ENCODE measurements around the gene HOOK1. TPM values are rescaled to one million over a fixed set of nuclear protein-coding genes. Genes with fewer than 3 reads are reported as not detected.

The HOOK1 gene
- total and polyA plus RNA-seq, 8 donors = 1.8 to 41.9 (median 7.1) TPM

DNA sequence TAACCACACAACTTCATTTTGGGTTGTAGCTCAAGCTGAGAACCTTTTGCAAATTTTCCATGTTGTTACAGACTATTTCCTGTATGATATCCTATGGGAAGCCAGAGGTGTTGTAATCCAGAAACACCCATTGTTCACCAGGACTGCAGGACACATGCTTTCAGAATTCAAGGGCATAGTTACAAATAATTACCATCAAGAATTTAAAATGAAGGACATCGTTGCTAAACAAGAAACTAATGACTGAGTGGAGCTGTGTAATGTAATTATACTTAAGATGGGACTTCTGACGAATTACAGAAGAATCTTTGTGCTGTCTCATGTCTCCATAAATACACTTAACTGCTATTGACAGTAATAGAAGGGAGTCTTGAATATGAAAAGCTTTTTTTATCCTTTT, 47.6 kb upstream of the HOOK1 start:
- Histone ChIP-seq H3K4me3 (no peak overlapping the region), H3K36me3 (no peaks in the 10 kb centered on the region), H3K9me3 (no peaks in the 10 kb centered on the region), H3K27ac (no peak overlapping the region), H3K4me1 (peaks cover 6 to 19% (median 9%) of the 10 kb centered on the region in 4 donors), H3K27me3 (no peaks in the 10 kb centered on the region)
- TF ChIP-seq, protein P1, sequence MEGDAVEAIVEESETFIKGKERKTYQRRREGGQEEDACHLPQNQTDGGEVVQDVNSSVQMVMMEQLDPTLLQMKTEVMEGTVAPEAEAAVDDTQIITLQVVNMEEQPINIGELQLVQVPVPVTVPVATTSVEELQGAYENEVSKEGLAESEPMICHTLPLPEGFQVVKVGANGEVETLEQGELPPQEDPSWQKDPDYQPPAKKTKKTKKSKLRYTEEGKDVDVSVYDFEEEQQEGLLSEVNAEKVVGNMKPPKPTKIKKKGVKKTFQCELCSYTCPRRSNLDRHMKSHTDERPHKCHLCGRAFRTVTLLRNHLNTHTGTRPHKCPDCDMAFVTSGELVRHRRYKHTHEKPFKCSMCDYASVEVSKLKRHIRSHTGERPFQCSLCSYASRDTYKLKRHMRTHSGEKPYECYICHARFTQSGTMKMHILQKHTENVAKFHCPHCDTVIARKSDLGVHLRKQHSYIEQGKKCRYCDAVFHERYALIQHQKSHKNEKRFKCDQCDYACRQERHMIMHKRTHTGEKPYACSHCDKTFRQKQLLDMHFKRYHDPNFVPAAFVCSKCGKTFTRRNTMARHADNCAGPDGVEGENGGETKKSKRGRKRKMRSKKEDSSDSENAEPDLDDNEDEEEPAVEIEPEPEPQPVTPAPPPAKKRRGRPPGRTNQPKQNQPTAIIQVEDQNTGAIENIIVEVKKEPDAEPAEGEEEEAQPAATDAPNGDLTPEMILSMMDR (IDR thresholded peaks at IDR 0.05) = no peak
- TF ChIP-seq EP300 (IDR thresholded peaks at IDR 0.05) = no peak
- peak in 1 of 2 donors; percentile 41 for DNase-seq
- WGBS, 5 donors = 61 to 80% (median 71%) methylated on average over 2 of the region's 2 CpGs
- intact Hi-C loops (cut with DNase I; ENCODE audit: low total_unique reads) = no loop called here

DNA sequence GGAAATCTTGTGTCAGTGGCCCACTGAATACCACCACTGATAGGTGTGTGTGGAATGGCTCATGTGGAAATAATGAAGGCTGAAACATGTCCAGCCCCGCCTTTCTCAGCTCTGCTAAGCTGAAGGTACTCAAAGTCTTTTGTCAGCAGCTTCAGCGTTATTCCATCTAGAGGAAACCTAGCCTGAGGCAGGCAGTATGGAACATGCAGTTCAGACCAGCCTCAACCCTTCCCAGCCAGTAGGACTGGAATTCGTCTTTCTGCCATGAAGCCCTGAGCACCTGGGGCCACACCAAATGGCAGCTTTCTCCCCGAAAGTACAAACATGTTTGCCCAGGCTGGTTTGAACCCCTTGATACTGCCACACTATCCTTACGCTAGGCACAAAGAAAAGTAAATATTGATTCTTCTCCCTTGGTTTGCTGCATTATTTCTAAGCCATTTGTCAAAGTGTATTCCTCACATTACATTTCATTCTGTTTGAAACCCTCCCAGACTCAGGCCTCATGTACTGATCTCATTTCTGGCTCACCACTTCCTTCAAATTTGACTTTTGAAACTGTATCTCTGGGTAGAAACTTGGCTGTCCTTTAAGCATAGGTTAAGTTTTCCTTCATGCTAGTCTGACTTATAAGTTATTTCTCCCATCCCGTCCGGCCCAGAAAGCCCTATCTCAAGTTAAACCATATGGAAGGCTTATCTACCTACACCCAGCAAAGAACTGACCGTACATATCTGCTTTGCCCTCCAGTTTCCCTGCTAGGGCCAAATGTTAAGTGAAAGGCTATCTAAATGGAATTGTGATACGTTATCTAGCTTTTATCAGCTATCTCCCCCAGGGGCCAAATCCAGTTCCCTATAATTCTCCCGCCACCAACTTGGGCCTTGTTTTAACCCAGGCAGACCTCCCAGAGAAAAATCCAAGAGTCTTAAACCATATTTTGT, 45.7 kb upstream of the HOOK1 start:
- TF ChIP-seq POLR2A (IDR thresholded peaks at IDR 0.05) = no peak
- TF ChIP-seq POLR2AphosphoS5 (IDR thresholded peaks at IDR 0.05) = no peak
- TF ChIP-seq EP300 (IDR thresholded peaks at IDR 0.05) = no peak
- TF ChIP-seq, protein P1 (IDR thresholded peaks at IDR 0.05) = no peak
- no peaks in the 10 kb centered on the region for H3K27me3 ChIP-seq
- H3K36me3 ChIP-seq = no peaks in the 10 kb centered on the region
- 43 to 58% (median 56%) methylated on average over 10 of the region's 10 CpGs for WGBS, 5 donors
- H3K9me3 ChIP-seq = no peaks in the 10 kb centered on the region
- peak overlapping the region; percentile 23 to 66 (median 36) for H3K27ac ChIP-seq
- H3K4me3 ChIP-seq = no peak overlapping the region
- peak; percentile 31 to 64 for DNase-seq
- H3K4me1 ChIP-seq = peaks cover 6 to 19% (median 9%) of the 10 kb centered on the region in 4 donors
- intact Hi-C loops (cut with DNase I; ENCODE audit: low total_unique reads) = no loop called here

DNA sequence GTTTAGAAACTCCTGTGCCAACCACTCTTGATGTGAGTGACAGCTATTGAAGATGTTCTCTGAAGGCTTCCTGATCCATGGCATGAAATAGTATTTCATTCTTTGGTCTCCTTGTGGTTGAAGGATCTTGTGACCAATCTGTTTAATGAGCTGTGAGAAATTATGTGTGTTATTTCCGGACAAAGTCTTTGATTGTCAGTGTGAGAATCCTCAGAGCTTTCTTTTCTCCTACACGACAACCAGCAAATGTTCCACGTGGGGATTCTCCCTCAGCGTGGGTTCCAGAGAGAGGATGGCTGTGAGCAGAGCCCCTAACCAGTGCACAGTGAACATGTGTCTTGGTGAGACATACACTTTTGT, 45.0 kb upstream of the HOOK1 start:
- H3K36me3 ChIP-seq = no peaks in the 10 kb centered on the region
- WGBS, 5 donors = 88 to 96% (median 90%) methylated on average over 4 of the region's 4 CpGs
- TF ChIP-seq POLR2AphosphoS5 (IDR thresholded peaks at IDR 0.05) (no peak), EP300 (IDR thresholded peaks at IDR 0.05) (no peak), POLR2A (IDR thresholded peaks at IDR 0.05) (no peak)
- TF ChIP-seq, protein P1 (IDR thresholded peaks at IDR 0.05) = no peak
- DNase-seq = no peak
- peaks cover 6 to 19% (median 9%) of the 10 kb centered on the region in 4 donors for H3K4me1 ChIP-seq
- H3K9me3 ChIP-seq = no peaks in the 10 kb centered on the region
- H3K27me3 ChIP-seq = no peaks in the 10 kb centered on the region
- intact Hi-C loops (cut with DNase I; ENCODE audit: low total_unique reads) = no loop called here
- no peak overlapping the region for H3K4me3 ChIP-seq
- peak overlapping the region in 1 of 5 donors; percentile 27 for H3K27ac ChIP-seq

DNA sequence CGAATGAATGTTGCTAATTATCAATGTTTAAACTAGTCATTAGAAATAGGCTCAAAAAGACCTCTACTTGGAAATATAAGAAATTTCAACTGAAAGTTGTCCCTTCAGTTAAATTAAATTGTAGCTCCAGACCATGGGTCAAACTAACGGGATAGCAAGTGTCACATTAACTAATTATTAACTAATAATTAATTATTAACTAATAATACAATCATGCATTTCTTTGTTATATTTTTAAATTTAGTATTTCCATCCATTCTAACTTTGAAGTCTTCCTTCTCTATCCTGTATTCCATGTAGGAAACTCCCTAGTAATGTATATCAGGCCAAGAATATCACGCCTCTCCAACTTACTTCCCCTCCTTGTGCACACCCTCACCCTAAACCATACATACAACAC, 43.4 kb upstream of the HOOK1 start:
- no peak overlapping the region for H3K27ac ChIP-seq
- no peaks in the 10 kb centered on the region for H3K36me3 ChIP-seq
- intact Hi-C loops (cut with DNase I; ENCODE audit: low total_unique reads) = no loop called here
- H3K4me3 ChIP-seq = no peak overlapping the region
- H3K4me1 ChIP-seq = peaks cover 6 to 15% (median 9%) of the 10 kb centered on the region in 4 donors
- no peaks in the 10 kb centered on the region for H3K9me3 ChIP-seq
- DNase-seq = no peak
- TF ChIP-seq, protein P1 (IDR thresholded peaks at IDR 0.05) = no peak
- TF ChIP-seq EP300 (IDR thresholded peaks at IDR 0.05) = no peak
- no peaks in the 10 kb centered on the region for H3K27me3 ChIP-seq
- 71 to 82% (median 75%) methylated on average over 3 of the region's 3 CpGs for WGBS, 5 donors
